ENCODE data around the gene GASK1B. TPM values are rescaled to one million over a fixed set of nuclear protein-coding genes. Genes with fewer than 3 reads are reported as not detected.

The GASK1B gene
- total and polyA plus RNA-seq, 2 of the 13 experiments (the other 11 are each of a cell fraction or from before 2014, with no cell fraction given), result 29.1 to 40.4 TPM

GRCh38 chr4:158169931-158170690, 2.7 kb downstream of the GASK1B start (continued):
- TF ChIP-seq THRA (CRISPR knock-in tag; IDR thresholded peaks at IDR 0.05; ENCODE audit: borderline replicate concordance) (peak; percentile 83; the same call in 1 of the 2 replicates), CBX5 (CRISPR knock-in tag; IDR thresholded peaks at IDR 0.05; ENCODE audit: borderline replicate concordance) (0 out of 2 replicates have a peak, but pooled peaks have one; percentile 13), SALL1 (CRISPR knock-in tag; IDR thresholded peaks at IDR 0.05) (no peak), JUNB (CRISPR knock-in tag; IDR thresholded peaks at IDR 0.05; ENCODE audit: borderline replicate concordance) (no peak), ZNF329 (CRISPR knock-in tag; IDR thresholded peaks at IDR 0.05; ENCODE audit: low read depth) (no peak), ISL2 (CRISPR knock-in tag; IDR thresholded peaks at IDR 0.05) (0 out of 2 replicates have a peak, but pooled peaks have one; percentile 21), RXRA (CRISPR knock-in tag; IDR thresholded peaks at IDR 0.05) (peak; percentile 54), POLR2A (IDR thresholded peaks at IDR 0.05; ENCODE audit: insufficient read depth in 1 of 2, low read depth in 2 of 2, low read length in 2 of 2) (0 out of 4 replicates have a peak, but pooled peaks of 1 of the 2 experiments have one; percentile 15), NFE2L2 (IDR thresholded peaks at IDR 0.05; ENCODE audit: low read length) (no peak), RFXAP (CRISPR knock-in tag; IDR thresholded peaks at IDR 0.05; ENCODE audit: borderline replicate concordance) (peak; percentile 13; the same call in 1 of the 2 replicates), THYN1 (CRISPR knock-in tag; IDR thresholded peaks at IDR 0.05; ENCODE audit: borderline replicate concordance, low read depth) (no peak), IRF1 (CRISPR knock-in tag; IDR thresholded peaks at IDR 0.05; ENCODE audit: low read depth) (no peak), MYPOP (CRISPR knock-in tag; IDR thresholded peaks at IDR 0.05) (0 out of 2 replicates have a peak, but pooled peaks have one; percentile 7), ZC3H13 (CRISPR knock-in tag; IDR thresholded peaks at IDR 0.05) (0 out of 2 replicates have a peak, but pooled peaks have one; percentile 43), ZNF619 (CRISPR knock-in tag; IDR thresholded peaks at IDR 0.05) (no peak), TGIF2 (CRISPR knock-in tag; IDR thresholded peaks at IDR 0.05) (0 out of 2 replicates have a peak, but pooled peaks have one; percentile 15)
- TF ChIP-seq, protein P1, sequence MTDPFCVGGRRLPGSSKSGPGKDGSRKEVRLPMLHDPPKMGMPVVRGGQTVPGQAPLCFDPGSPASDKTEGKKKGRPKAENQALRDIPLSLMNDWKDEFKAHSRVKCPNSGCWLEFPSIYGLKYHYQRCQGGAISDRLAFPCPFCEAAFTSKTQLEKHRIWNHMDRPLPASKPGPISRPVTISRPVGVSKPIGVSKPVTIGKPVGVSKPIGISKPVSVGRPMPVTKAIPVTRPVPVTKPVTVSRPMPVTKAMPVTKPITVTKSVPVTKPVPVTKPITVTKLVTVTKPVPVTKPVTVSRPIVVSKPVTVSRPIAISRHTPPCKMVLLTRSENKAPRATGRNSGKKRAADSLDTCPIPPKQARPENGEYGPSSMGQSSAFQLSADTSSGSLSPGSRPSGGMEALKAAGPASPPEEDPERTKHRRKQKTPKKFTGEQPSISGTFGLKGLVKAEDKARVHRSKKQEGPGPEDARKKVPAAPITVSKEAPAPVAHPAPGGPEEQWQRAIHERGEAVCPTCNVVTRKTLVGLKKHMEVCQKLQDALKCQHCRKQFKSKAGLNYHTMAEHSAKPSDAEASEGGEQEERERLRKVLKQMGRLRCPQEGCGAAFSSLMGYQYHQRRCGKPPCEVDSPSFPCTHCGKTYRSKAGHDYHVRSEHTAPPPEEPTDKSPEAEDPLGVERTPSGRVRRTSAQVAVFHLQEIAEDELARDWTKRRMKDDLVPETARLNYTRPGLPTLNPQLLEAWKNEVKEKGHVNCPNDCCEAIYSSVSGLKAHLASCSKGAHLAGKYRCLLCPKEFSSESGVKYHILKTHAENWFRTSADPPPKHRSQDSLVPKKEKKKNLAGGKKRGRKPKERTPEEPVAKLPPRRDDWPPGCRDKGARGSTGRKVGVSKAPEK (CRISPR knock-in tag; IDR thresholded peaks at IDR 0.05; ENCODE audit: borderline replicate concordance), result no peak
